Hematopoietic multipotent progenitor cell treated with erythropoietin and hydrocortisone succinate and interleukin-3 and kit ligand, for 15 days (in vitro differentiated cells): Measurements from ENCODE around the gene COIL.

Experiments used
- DNase-seq: peaks from one replicate; pipeline ENCODE4 v3.0.0-alpha.2; 2015; ENCODE audit warnings: low spot score

The COIL gene

GRCh38 chr17:56933868-56934267, 27.0 kb downstream of the COIL start:
- no peak for DNase-seq

- no peak for DNase-seq
These were observed 27.6 kb downstream of the COIL start for GRCh38 chr17:56933151-56933745.

- DNase-seq, result no peak
These were observed 30.0 kb downstream of the COIL start for GRCh38 chr17:56930739-56931337.

- DNase-seq, result no peak
These were observed 31.4 kb downstream of the COIL start for GRCh38 chr17:56929362-56929969.

GRCh38 chr17:56928586-56928985, 32.3 kb downstream of the COIL start:
- DNase-seq, result no peak

- no peak for DNase-seq
These were observed 34.1 kb downstream of the COIL start for GRCh38 chr17:56926704-56927103.

- no peak for DNase-seq
These were observed 34.6 kb downstream of the COIL start for GRCh38 chr17:56926270-56926669.

- DNase-seq, result no peak
These were observed 35.8 kb downstream of the COIL start for GRCh38 chr17:56925088-56925487.

GRCh38 chr17:56919717-56920116, 41.1 kb downstream of the COIL start:
- DNase-seq, result no peak

GRCh38 chr17:56918916-56919315, 41.9 kb downstream of the COIL start:
- no peak for DNase-seq

- DNase-seq, result no peak
These were observed 43.1 kb downstream of the COIL start for GRCh38 chr17:56917559-56918296.

GRCh38 chr17:56914581-56915273, 46.1 kb downstream of the COIL start:
- peak; percentile 12 for DNase-seq

- peak; percentile 87 for DNase-seq
These were observed 46.8 kb downstream of the COIL start, which contains the start of gene TRIM25 for GRCh38 chr17:56913867-56914580. TRIM25 (minus strand) TSS chr17:56914049; CDS start chr17:56913988, 61 bp downstream.

GRCh38 chr17:56913353-56913866, 47.4 kb downstream of the COIL start:
- DNase-seq, result no peak

GRCh38 chr17:56913000-56913311, 47.9 kb downstream of the COIL start:
- DNase-seq, result no peak

- no peak for DNase-seq
These were observed 48.5 kb downstream of the COIL start for GRCh38 chr17:56912105-56912999.

- DNase-seq, result no peak
These were observed 50.2 kb downstream of the COIL start for GRCh38 chr17:56910509-56911235.

- peak; percentile 56 for DNase-seq
These were observed 50.9 kb downstream of the COIL start for GRCh38 chr17:56909742-56910508.

GRCh38 chr17:56908001-56908542, 52.8 kb downstream of the COIL start:
- DNase-seq, result peak; percentile 80
